Renal cortex interstitium (tissue), 11 donors: ENCODE results near the gene MTUS2. TPM values are rescaled to one million over a fixed set of nuclear protein-coding genes. Genes with fewer than 3 reads are reported as not detected.
A peak's percentile ranks its signal among the peaks of the same experiment; 100 is the strongest.

Experiments
- DNase-seq, 11 donors: peaks; one replicate each; pipeline ENCODE4 v3.0.0-alpha.2; 2013; ENCODE audit warnings: low read depth in 9 of 11, low spot score in 4 of 11; ENCODE audit errors: extremely low read depth in 1 of 11
- polyA plus RNA-seq, 3 donors: library from polyadenylated mRNA; unstranded; fragments of 120-200 nt; gene quantifications; one replicate each; pipeline ENCODE4 v1.2.1, GENCODE V29; 2013; ENCODE audit not compliant: insufficient read length in 3 of 3

The MTUS2 gene
- polyA plus RNA-seq, 3 donors, result 0.48 to 0.99 (median 0.67) TPM

DNA sequence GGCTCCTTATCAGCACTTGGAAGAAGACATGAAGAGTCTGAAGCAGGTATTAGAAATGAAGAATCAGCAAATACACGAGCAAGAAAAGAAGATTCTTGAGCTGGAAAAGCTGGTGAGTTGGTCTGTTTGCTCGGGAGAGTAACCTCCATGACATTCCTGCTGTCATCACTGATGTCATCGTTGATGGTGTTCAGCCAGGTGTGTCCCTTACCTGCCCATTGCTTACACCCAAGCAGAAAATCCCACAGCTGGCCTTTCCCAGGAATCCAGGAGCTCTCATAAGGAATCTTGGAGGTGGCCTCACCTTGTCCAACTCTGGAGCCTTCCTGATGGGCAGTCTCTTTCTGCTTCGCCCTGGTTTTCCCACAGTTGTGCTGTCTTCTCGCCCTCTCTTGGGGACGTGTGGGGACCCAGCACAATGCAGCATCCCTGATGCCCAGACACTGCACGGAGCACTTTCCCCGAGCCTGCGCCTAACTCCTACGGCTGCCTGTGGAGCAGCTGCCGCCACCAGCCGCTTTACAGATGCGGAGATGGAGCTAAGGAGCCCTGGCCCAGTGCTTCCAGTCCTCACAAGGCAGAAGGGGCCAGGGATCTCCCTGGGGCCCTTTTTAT is 678.4 kb downstream of the MTUS2 start:
- DNase-seq, result no peak

- no peak for DNase-seq
Observed at GRCh38 chr13:29499506-29500165, 679.5 kb downstream of the MTUS2 start.

GRCh38 chr13:29500386-29500785 is 680.2 kb downstream of the MTUS2 start:
- no peak for DNase-seq

- DNase-seq, result no peak
Observed at GRCh38 chr13:29501674-29502073, 681.5 kb downstream of the MTUS2 start.

GRCh38 chr13:29502391-29503008 is 682.4 kb downstream of the MTUS2 start:
- DNase-seq, result no peak

- no peak for DNase-seq
Observed at GRCh38 chr13:29503041-29503837, 683.1 kb downstream of the MTUS2 start.

GRCh38 chr13:29504691-29505090 is 684.6 kb downstream of the MTUS2 start:
- DNase-seq, result no peak

- DNase-seq, result no peak
Observed at GRCh38 chr13:29505511-29505910, 685.4 kb downstream of the MTUS2 start.

DNA sequence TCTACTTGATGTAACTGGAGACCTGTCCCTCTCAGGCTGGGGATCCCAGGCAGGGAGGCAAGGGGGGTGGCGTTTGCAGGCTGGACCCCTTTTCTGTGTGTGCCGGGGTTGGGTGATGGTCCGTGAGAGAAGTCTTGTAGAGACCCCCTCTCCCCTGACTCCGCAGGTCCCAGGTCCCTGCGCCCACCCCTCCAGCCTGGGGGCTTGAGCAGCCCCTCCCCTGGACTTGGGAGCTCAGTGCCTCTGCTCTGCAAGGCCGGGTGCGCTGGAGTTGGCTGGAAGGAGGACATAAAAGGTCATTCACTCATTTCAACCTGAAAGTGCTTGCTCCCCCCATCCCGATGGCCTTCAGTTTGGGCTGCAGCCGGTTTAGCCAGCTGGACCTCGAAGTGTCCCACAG is 685.8 kb downstream of the MTUS2 start:
- no peak for DNase-seq

GRCh38 chr13:29507356-29507755 is 687.2 kb downstream of the MTUS2 start:
- DNase-seq, result peak in 1 of 11 donors; percentile 29

DNA sequence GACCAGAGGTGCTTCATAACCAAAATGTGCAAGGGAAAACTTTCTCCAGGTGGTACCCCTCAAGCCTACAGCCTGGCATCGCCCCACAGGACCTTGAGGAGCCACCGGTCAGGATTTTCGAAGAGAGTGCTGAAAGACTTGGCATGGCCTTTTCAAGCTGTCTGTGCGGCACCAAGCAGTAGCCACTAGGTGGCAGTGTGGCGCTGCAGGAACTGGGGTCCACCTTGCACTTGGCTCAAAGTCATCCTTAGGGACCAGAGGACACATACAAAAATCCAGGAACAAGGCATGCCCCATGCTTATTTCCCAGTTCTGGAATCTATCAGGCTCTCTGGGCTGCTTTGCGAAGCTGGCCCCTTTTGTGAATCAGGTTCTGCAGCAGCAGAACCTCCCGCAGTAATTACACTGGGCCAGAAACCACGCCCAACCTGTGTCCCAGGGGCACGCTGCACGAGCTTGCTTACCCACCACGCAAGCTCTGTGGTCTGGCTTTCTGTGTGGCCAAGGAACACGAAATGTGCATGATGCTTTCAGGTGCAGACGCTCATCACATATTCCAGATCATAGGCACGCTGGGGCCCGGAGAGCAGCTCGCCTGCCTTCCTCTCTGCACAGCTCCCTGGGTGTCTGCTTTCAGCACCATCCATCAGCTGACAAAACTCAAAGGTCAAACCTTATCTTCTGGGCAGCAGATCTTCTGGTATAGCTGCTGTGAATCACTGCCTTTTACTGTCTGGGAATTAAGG is 688.2 kb downstream of the MTUS2 start:
- peak; percentile 60 to 87 (median 80) for DNase-seq

DNA sequence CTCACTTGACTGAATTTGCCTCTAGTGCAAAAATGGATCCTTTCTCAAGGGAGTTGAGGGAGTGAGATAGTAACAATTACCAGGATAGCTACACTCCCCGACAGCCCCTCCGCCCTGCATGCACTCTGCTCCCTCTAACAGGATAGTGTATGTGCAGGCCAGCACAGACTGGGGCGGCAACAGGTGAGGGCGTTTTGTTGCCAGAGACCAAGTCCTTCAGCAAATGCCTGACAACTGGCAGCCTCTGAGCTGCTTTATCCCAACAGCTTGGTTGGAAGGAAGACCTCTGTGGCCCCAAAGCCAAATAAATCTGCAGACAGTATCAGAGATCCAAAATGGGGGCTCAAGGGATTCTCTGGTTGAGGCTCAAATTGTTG is 688.7 kb downstream of the MTUS2 start:
- DNase-seq, result no peak

- DNase-seq, result no peak
Observed at GRCh38 chr13:29509999-29510589, 690.0 kb downstream of the MTUS2 start.

DNA sequence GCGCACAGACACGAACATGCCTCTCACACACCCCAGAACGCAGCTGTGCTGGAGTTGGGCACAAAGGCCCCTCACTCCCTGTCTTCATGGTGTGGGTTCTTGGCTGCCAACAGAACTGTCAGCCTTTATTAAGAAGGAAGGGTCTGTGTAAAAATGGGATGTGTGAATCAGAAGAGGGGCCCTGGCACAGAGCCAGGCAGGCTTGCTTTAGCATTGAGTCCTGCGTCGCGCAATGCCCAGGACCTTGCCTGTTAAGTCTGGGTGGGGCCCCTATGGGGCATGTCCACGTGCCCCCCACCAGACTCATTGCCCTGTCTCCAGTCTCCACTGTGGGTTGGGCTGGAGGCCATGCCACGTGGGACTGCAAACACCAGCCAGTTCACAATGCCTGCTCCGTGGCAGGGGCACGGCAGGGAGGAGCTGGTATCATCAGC is 690.5 kb downstream of the MTUS2 start:
- DNase-seq, result no peak

DNA sequence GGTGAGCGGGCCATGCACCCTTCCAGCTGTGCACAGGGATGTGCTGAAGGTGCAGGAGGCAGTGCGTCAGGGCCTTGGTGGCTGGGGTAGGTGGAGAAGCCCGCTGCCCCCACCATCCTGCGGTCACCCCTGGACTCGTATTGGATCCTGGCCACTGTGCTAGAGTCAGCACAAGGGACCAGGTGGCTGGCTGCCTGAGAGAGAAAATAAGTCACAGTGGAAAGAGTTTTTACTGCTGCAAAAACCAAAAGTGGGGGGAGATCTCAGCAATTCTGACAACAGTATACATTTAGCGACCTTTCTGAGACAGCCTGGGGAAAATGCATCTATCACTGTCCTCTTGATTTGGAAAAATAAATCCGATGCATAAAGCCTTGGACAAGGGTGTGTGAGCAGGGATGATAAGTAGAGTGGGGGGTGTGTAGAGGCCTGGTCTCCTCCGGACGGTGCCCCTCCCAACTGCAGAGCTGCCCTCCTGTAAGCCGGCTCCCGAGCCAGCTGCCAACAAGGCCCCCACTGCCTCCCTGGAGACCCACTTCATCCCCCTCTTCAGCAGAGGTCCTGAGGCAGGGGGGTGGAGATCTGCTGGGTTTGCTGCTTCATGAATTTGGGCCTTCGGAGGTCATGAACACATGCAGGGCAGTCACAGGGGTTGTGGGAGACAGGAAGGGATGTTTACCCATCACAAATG is 691.1 kb downstream of the MTUS2 start:
- no peak for DNase-seq

DNA sequence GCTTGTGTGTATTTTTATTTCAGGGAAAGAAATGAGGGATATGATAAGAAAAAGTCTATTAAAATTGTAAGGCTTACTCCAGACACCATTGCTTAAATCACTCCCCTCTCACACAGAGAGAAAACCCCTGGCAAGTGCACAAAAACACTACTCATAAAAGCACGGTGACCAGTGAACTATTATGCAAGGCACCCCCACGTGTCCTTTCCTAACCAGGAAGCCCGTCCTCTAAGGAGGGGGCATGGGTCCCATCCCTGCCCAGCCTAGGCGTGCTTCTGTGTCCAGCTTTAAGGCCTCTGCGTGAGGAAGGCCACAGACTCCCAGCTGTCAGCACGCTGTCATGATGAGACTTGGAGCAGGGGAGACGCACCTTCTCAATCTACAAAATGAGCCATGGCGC is 691.8 kb downstream of the MTUS2 start:
- no peak for DNase-seq

DNA sequence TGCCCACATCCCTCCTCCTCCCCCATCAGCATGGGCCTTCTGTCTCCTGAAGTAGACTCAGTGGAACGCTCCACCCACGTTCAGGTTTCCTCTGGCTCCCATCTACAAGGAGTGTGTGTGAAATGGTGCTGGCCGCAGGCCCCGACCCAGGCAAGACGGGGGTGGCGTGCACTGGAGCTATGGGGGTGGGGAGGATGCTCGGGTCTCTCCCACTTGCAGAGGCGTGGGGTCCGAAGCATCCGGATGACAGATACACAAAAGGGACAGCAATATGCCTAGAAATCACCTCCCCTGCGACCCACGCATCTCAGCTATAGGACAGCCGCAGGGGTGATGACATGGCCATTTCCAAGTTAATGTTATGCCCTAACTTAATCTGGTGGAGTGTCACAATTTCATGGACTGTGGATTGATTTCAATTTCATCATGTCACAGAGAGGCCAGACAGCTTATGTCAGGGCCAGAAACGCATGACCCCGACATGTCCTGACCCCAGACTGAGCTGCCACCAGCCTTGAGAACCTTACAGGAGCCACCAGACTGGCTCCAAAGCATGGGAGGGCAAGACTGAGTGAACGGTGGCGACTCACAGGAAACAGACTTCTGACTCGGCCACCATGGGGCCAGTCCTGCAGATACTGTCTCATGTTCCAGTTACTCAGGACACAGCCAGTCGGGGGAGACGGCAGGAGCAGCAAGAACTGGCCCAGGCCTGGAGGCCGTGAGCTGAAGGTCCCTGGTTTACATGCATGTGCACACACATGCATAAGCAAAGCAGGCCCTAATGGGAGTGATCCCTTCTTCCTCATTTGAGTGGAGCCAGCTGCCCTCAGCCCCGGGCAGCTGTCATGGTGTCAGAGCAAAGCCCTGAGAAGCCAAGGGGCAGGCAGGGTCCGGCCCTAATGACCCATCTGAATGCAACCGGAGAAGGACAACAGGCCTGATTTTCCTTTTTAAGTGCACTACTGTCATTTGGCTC is 693.2 kb downstream of the MTUS2 start:
- DNase-seq, result no peak
